Caco-2 (cell line): ENCODE measurements around the gene KRTAP9-3. TPM values are rescaled to one million over a fixed set of nuclear protein-coding genes. Genes with fewer than 3 reads are reported as not detected.

ENCODE experiments used
- BruUV-seq: library from RNA; stranded (reverse); fragments of 400-500 nt; replicated peaks from 2 replicates; lab custom pipeline; 2021; lab: Mats Ljungman, UMichigan
- CTCF ChIA-PET: fragments of 300-600 bp; sonication (Branson Sonifier 250); formaldehyde crosslinking; loops from one replicate; lab custom pipeline; 2022; ENCODE audit warnings: antibody characterized with exemption; lab: Charles Lee
- POLR2A ChIA-PET: fragments of 300-600 bp; sonication (Branson Sonifier 250); formaldehyde crosslinking; loops from one replicate; lab custom pipeline; 2022; ENCODE audit warnings: antibody characterized with exemption; lab: Charles Lee
- DNase-seq, 2 experiments: peaks; one replicate each; pipeline versions ENCODE4 v3.0.0 to v3.0.0-alpha.2; 2020 to 2022
- H3K27me3 ChIP-seq: replicated peaks from 2 replicates; pipeline ENCODE4 v1.6.0; 2011; ENCODE audit warnings: low read length; ENCODE audit not compliant: control insufficient read depth, insufficient read depth
- H3K36me3 ChIP-seq: 2 replicates; pipeline ENCODE4 v1.5.1; 2011; ENCODE audit warnings: low read length; ENCODE audit not compliant: control insufficient read depth, insufficient read depth
- H3K4me1 ChIP-seq: fragments of 250-450 bp; sonication (Bioruptor Pico); 2 replicates; pipeline ENCODE4 v1.5.1; 2020; ENCODE audit warnings: mild to moderate bottlenecking
- H3K4me3 ChIP-seq: 2 replicates; pipeline ENCODE4 v1.5.1; 2011; ENCODE audit warnings: low read depth, mild to moderate bottlenecking, control low read depth, low read length
- H3K9me3 ChIP-seq: fragments of 250-450 bp; sonication (Bioruptor Pico); 2 replicates; pipeline ENCODE4 v1.5.1; 2020; ENCODE audit warnings: mild to moderate bottlenecking, moderate library complexity
- H3K27ac Mint-ChIP-seq: one replicate; pipeline ENCODE4 v1.8.0; 2022; ENCODE audit warnings: mixed read lengths; ENCODE audit not compliant: unreplicated experiment
- H3K27me3 Mint-ChIP-seq: one replicate; pipeline ENCODE4 v1.8.0; 2022; ENCODE audit warnings: mixed read lengths; ENCODE audit not compliant: insufficient read depth, unreplicated experiment
- H3K36me3 Mint-ChIP-seq: one replicate; pipeline ENCODE4 v1.8.0; 2022; ENCODE audit warnings: mild to moderate bottlenecking, mixed read lengths; ENCODE audit not compliant: insufficient read depth, unreplicated experiment
- H3K4me1 Mint-ChIP-seq: one replicate; pipeline ENCODE4 v1.8.0; 2022; ENCODE audit warnings: low read depth, mixed read lengths; ENCODE audit not compliant: unreplicated experiment
- H3K4me3 Mint-ChIP-seq: one replicate; pipeline ENCODE4 v1.8.0; 2022; ENCODE audit warnings: mild to moderate bottlenecking, moderate library complexity, mixed read lengths; ENCODE audit not compliant: unreplicated experiment
- H3K9me3 Mint-ChIP-seq: one replicate; pipeline ENCODE4 v1.8.0; 2022; ENCODE audit warnings: mixed read lengths; ENCODE audit not compliant: unreplicated experiment
- CTCF ChIP-seq, 2 experiments: fragments of 200-600 bp in 1 of 2; IDR thresholded peaks; 1 replicate in 1 of 2; 2 replicates in 1 of 2; pipeline versions ENCODE4 v1.5.1 to v1.8.0; 2011 to 2022; ENCODE audit warnings: antibody characterized with exemption in 1 of 2, control low read depth in 1 of 2, inconsistent platforms in 1 of 2, low read depth in 1 of 2, low read length in 1 of 2, mild to moderate bottlenecking in 1 of 2, moderate library complexity in 1 of 2; ENCODE audit not compliant: insufficient read depth in 1 of 2, severe bottlenecking in 1 of 2, unreplicated experiment in 1 of 2
- intact Hi-C: fragments of 100-400 bp; cut with micrococcal nuclease; formaldehyde crosslinking; loops from one replicate; pipeline ENCODE4 v1.10.0; 2022; ENCODE audit not compliant: unreplicated experiment
- total RNA-seq: library from RNA; stranded (reverse); gene quantifications from 2 replicates; pipeline ENCODE4 v1.2.3, GENCODE V29; 2022

KRTAP9-3 gene
- total RNA-seq, 1 experiment from 2014 or later: not detected

GRCh38 chr17:41212524-41213169, 19.6 kb upstream of the KRTAP9-3 start:
- intact Hi-C loops: no loop called here
- no peak for TF ChIP-seq CTCF (IDR thresholded peaks at IDR 0.05; ENCODE audit: insufficient read depth in 1 of 2, low read depth in 1 of 2, low read length in 1 of 2, severe bottlenecking in 1 of 2, unreplicated experiment in 1 of 2)
- no peak overlapping the region for H3K4me3 Mint-ChIP-seq
- ChIA-PET CTCF (no interaction called here), POLR2A (no interaction called here)
- Histone ChIP-seq H3K4me1 (no peaks in the 10 kb centered on the region), H3K27me3 (no peaks in the 10 kb centered on the region), H3K36me3 (no peaks in the 10 kb centered on the region), H3K4me3 (no peak overlapping the region), H3K9me3 (peaks cover 4% of the 10 kb centered on the region; the same call in 1 of the 2 replicates)
- no TSS peak for BruUV-seq
- no peak overlapping the region for H3K27ac Mint-ChIP-seq
- no peak for DNase-seq
- H3K36me3 Mint-ChIP-seq: no peaks in the 10 kb centered on the region
- H3K27me3 Mint-ChIP-seq: no peaks in the 10 kb centered on the region
- H3K9me3 Mint-ChIP-seq: no peaks in the 10 kb centered on the region
- H3K4me1 Mint-ChIP-seq: no peaks in the 10 kb centered on the region

DNA sequence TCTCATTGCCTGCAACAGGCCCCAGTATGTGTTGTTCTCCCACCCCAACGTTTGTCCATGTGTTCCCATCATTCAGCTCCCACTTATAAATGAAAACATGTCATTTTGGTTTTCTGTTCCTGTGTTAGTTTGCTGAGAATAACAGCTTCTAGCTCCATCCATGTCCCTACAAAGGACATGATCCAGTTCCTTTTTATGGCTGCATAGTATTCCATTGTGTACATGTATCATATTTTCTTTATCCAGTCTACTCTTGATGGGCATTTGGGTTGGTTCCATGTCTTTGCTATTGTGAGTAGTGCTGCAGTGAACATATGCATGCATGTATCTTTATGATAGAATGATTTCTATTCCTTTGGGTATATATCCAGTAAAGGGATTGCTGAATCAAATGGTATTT, 16.6 kb upstream of the KRTAP9-3 start:
- no peak overlapping the region for H3K27ac Mint-ChIP-seq
- H3K9me3 ChIP-seq: 0 out of 2 replicates have a peak, but pooled peaks cover 4% of the 10 kb centered on the region
- H3K4me1 Mint-ChIP-seq: no peaks in the 10 kb centered on the region
- H3K36me3 ChIP-seq: no peaks in the 10 kb centered on the region
- H3K27me3 Mint-ChIP-seq: no peaks in the 10 kb centered on the region
- H3K4me3 Mint-ChIP-seq: no peak overlapping the region
- ChIA-PET CTCF (interaction anchor here (1.0 kb wide), 1 partner anchor 356 kb away, joined by 3 read pairs; no protein-coding TSS in a partner anchor), POLR2A (no interaction called here)
- no TSS peak for BruUV-seq
- no peaks in the 10 kb centered on the region for H3K36me3 Mint-ChIP-seq
- H3K4me1 ChIP-seq: no peaks in the 10 kb centered on the region
- H3K27me3 ChIP-seq: no peaks in the 10 kb centered on the region
- TF ChIP-seq CTCF (IDR thresholded peaks at IDR 0.05; ENCODE audit: insufficient read depth in 1 of 2, low read depth in 1 of 2, low read length in 1 of 2, severe bottlenecking in 1 of 2, unreplicated experiment in 1 of 2): no peak
- DNase-seq: no peak
- H3K9me3 Mint-ChIP-seq: no peaks in the 10 kb centered on the region
- H3K4me3 ChIP-seq: no peak overlapping the region
- intact Hi-C loops: no loop called here

DNA sequence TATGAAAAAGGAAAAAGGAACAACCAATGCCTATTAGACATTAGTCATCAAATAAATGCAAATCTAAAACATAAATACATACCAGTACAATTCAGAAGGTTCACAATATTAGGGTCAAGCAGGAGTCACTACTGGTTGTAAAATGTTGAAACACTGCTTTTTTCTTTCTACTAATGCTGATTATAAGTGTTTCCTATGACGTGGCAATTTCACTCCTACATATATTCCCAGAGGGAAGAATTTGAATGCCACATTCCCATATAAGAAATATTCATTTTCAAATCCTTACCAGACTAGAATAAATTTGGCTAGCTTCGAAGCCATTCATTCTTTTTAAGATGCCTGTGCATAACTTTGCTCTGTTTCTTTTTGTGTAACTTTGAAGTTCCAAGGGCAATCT, 8.4 kb upstream of the KRTAP9-3 start:
- Histone ChIP-seq H3K36me3 (no peaks in the 10 kb centered on the region), H3K9me3 (0 out of 2 replicates have a peak, but pooled peaks cover 4% of the 10 kb centered on the region), H3K27me3 (no peaks in the 10 kb centered on the region), H3K4me3 (no peak overlapping the region), H3K4me1 (no peaks in the 10 kb centered on the region)
- DNase-seq: no peak
- CTCF ChIA-PET: no interaction called here
- Mint-ChIP-seq H3K9me3 (no peaks in the 10 kb centered on the region), H3K36me3 (no peaks in the 10 kb centered on the region), H3K27ac (no peak overlapping the region), H3K4me3 (no peak overlapping the region), H3K4me1 (no peaks in the 10 kb centered on the region), H3K27me3 (no peaks in the 10 kb centered on the region)
- POLR2A ChIA-PET: no interaction called here
- no TSS peak for BruUV-seq
- no peak for TF ChIP-seq CTCF (IDR thresholded peaks at IDR 0.05; ENCODE audit: insufficient read depth in 1 of 2, low read depth in 1 of 2, low read length in 1 of 2, severe bottlenecking in 1 of 2, unreplicated experiment in 1 of 2)
- intact Hi-C loops: no loop called here
